IPS-11a (cell line): ENCODE data around the gene KCNA2.

Experiments used
- H3K4me3 ChIP-seq: one replicate; pipeline ENCODE4 v1.5.1; 2013; ENCODE audit warnings: low read depth, low read length, control low read depth

Gene KCNA2

DNA sequence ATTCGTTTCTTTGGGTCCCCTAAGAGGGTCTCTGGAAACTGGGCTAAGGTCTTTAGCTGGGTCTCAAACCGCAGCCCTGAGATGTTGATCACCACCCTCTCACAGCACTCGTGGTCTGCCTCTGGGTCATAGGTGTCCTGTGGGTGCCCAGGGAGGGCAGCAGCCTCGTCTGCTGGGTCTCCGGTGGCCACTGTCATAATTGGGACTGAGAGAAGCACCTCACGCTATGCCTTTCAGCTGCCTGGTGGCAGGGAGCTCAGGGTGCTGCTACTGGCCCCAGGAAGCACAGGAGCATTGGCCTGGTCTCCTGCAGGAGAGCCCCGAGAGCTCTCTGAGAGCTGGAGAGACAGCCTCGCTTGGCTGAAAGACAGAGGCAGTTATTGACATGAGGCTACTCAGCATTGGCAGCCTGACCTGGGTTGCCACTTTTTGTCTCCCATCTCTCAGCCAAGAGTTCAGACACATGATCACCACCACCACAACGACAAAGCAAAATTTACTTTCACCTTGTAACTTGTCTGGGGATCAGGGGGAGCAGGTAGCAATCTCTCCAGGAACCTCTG is 1.5 kb downstream of the KCNA2 start:
- H3K4me3 ChIP-seq = no peak overlapping the region

DNA sequence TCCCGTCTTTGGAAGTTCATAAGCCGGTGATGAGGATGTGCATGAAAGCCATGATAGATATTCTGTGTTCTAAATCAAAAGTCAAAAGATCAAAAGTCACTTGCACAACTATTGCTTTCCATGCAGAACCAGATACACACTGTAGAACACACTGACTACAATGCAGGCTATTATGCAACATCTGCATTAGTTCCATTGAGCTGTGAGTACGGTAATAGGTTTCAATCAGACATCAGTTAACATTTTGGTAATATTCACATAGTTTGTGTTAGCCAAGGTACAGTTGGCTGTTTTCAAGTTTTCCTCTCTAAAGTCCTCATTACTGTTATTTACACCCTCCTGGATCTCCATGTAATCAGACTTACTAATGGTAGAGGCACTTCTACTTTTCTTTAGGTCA is 3.1 kb downstream of the KCNA2 start:
- no peak overlapping the region for H3K4me3 ChIP-seq

DNA sequence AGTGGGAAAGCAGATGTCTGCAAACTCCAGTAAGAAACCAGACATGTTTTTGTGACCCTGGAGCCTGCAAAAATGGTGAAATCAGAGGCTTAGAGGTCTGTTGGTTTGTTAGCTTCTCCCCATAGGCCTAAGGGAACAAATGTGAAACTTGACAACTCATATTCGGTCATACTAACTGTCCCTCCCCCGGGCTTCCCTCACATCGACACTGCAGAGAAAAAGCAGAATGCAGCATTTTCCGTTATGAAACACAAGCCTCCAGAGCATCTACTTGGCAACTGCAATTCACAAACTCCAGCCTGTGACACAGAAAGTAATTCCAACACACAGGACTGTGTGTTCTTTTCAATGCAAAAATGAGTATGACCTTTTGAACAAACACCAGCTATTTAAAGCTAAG is 3.7 kb downstream of the KCNA2 start:
- no peak overlapping the region for H3K4me3 ChIP-seq

DNA sequence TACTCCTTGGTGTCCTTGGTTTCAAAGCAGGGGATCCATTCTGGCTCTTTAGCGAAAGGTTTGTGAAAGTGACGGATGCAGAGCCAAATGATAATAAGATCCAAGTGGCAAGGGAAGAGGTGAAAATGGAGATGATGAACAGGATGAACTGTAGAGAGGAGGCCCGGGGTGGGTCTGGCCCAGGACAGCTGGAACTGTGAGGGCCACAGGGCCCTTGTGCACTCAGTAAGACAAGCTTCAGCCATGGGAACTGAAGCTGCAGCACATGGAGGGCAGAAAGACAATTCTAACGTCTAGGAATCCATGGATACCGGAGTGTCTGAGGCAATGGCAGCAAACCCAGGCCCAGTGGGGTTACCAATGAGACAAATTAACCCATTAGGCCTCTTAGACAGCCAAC is 4.8 kb downstream of the KCNA2 start:
- H3K4me3 ChIP-seq = no peak overlapping the region

DNA sequence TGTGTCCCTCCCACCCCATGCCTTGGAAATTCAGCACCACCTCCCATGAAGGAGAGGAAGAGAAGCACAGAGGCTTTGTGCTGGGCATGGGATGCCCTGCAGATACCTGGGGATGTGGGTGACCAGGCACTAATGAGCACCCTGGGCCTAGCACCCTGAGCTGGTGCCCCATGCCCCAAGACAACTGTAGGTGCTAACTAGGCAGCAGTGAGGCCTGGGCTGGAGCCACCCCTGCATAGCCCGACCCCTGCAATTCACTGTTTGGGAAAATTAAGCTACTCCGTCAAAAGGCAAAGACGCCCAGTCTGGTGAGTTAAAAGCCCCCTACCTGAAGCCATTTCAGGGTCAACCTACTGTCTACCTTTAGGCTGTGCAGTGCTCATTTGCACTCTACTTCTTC is 5.4 kb downstream of the KCNA2 start:
- H3K4me3 ChIP-seq = no peak overlapping the region

DNA sequence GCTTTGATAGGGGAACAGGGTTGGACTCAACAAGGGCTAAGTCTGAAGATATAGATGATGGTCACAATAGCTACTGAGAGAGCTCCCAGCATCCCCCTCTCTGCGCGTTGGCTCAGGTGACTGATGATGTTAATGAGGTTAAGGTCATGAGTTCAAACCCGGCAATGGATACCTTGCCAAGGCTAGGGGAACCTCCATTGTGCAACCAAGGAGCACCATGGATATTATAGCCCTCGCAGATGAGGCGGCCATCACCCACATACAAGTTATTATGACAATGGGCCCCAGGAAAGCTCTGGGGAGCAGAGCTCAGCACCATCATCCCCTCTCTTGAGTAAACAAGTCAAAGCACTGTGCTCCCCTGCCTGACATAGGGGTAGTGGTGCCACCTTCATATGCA is 8.2 kb downstream of the KCNA2 start:
- H3K4me3 ChIP-seq = no peak overlapping the region

DNA sequence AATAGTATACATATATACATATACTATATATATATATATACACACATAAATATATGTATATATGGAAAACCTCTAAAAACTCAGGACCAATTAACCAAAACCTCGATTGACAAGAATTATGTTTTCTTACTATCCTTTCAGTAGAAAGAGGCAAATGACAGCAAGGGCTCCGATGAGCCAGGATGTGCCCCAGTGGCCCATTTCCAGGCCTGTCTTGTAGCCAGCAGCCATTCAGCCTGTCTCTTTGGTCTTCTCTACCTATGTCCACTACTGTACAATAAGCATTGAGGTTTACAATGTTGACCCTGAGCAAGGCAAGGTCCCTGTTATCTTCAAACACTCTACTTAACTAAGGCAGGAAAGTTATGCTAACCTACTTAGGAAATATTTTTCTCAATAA is 9.8 kb downstream of the KCNA2 start:
- H3K4me3 ChIP-seq = no peak overlapping the region

DNA sequence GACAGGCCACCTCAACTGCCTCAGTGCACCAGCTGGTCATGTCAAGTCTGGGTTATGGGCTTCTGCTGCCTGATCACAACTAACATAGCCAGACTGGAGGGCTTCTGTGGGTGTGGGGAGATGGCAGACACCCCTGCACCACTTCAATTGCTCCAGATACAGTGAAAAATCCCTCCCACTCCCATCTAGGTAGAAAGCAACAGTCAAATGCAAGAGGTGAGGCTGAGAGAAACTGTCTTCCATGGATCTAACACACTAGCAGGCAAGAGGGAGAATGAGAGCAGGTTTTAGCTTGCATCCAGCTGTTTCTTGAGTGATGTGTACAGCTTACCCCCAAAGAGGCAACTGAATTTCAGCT is 10.8 kb downstream of the KCNA2 start:
- no peak overlapping the region for H3K4me3 ChIP-seq

DNA sequence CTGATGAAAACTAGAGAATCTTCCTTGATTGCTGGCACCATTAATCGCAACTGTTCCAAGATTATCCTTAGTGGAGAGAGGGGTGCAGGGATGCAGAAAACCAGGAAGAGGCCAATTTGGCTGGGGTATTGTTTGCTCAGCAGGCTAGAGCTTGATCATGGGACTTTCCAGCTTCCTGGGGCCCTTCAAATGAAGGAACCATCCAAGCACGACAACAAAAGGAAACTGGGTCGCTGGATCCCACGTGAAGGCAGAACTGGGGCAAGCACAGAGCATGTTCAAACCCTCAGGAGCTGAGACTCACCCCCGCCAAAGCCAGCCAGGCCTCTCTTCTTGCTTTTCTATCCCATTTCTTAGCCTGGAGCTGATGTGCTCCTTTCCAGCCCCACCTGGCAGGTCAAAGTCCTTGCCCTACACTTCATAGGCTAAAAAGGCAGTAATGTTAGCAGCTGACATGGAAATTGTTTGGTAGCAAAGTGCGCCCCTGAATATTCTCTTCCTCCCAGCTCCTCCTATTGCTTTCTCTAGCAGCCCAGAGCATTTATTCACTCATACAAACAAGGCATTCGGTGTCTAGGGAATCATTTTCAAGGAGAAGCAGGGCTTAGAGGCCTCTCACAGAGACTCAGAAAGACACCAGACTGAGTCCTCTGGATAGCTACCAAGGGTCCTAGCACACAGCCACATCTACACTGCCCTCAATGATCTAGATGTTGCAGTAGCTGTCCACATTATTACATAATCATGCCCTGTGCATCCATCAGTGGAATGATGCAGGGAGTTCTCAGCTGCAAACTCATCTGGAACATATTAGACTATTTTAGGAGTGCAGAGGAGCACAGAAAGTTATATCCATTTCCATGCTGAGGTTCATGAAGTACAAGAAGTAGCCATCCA is 11.5 kb downstream of the KCNA2 start:
- H3K4me3 ChIP-seq = no peak overlapping the region

DNA sequence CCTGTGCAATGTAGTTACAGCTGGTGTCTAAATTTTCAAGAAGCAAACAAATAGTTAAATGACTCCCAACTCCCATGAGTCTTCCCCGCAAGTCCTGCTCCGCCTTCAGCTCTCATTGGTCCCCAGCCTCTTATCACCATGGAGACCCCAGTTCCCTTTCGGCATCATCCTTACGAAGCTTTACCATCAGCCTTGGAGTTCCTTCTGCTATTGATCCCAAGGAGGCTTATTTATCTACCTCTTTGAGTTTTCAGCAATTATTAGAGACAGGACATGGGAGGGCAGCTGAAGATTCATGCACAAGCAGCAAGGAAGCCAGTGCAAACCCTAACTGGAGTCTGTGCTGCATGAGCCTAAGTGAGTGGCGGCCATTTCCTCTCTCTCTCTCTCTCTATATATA is 12.3 kb downstream of the KCNA2 start:
- H3K4me3 ChIP-seq = no peak overlapping the region

DNA sequence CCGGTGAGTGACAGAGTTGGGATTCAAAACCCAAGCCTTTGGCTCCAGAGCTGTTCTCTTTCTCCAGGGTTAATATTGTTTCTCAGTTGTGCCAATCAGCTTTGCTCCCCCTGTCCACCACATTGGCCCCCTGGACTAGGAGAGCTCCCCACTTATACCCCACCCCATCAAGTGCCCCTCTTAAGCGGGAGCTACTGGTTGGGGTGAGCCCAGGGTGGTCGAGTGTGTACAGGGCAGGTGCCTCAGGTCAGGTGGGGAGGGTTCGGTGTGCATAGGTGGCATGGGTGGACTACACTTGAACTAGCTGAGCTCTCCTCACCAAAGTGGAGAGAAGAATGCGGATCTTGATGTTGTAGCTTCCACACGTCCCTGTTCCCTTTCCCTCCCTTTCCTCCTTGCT is 14.2 kb downstream of the KCNA2 start:
- no peak overlapping the region for H3K4me3 ChIP-seq

DNA sequence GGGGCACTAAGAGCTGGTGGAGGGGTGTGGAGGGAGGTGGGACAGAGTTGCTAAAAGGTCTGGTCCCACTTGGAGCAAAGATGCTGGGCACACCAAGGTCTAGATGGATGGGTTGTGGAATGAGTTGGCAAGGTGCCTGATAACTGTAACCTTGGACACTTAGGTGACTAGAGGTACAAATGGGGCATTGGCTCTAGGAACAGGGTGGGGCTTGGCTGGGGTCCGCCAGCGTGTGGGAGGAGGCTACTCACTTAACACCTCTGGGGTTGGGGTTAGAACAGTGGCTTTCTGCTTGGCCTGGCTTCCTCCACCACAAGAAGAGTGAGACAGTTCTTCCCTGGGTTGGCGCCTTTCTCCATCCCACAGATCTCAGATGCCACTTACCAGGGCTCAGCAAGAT is 17.2 kb downstream of the KCNA2 start:
- no peak overlapping the region for H3K4me3 ChIP-seq

DNA sequence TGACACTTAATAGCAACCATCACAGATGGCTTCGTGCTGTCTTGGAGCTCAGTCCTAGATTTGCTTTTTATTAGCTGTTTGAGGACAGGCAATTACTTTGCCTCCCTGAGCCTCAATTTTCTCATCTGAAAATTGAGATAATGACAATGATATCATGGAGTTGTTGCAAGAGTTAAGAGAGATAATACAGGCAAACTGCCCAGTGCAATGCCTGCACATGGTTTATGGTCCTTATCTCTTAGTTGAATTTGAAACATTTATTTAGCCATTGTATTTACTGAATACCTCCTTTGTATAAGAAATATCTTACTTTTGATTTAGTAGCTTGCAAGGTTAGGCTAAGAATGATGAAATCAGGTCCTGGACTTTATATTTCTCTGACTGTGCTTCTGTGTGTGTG is 17.7 kb downstream of the KCNA2 start:
- no peak overlapping the region for H3K4me3 ChIP-seq

DNA sequence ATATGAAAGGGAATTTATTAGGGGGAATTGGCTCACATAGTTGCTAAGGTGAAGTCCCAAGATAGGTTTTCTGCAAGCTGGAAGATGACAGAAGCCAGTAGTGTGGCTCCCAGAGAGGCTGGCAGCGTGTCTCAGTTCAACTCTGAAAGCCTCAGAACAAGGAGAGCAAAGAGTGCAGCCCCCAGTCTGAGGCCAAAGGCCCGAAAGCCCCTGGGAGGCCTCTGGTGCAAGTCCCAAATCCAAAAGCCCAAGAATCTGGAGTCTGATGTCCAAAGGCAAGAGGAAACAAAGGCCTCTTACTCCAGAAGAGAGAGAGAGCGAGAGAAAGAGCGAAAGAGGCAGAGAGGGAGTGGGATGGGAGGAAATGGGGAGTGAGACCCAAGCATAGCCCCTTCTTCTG is 18.3 kb downstream of the KCNA2 start:
- H3K4me3 ChIP-seq = no peak overlapping the region

DNA sequence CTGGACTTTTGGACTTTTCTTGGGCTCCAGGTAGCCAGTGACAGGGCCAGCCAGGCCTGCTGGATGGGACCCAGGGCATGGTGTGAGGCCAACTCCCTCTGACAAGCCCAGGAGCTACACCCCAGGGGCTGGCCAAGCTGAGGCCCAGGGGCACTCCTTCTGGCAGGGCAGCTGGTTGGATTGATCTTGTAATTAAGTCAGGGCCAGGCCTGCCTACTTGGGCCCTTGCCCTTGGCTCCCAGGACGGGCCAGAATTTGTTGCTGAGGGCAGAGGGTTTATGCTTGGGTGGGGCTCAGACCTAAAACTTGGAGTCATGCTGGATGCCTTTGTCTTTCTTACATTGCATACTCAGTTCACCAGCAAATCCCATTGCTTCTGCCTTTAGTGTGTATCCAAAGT is 20.7 kb downstream of the KCNA2 start:
- H3K4me3 ChIP-seq = no peak overlapping the region

DNA sequence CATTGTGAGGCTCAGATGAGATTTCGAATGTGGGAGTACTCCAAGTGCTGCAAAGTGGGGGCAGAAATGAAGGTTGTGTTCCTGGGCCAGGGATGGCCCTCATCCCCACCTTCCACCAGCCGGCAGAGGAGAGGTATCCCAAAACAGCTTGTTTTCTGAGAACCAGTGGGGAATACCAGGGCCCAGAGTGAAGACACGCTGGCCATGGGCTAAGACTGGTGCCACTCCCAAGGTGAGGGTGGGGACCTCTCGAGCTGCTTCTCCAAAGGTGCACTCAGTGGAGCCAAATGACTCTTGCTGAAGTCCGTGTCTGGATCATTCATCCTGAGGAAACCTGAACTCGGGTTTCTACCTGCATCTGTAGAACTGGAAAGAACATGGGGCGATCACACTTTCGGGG is 22.1 kb downstream of the KCNA2 start:
- no peak overlapping the region for H3K4me3 ChIP-seq

DNA sequence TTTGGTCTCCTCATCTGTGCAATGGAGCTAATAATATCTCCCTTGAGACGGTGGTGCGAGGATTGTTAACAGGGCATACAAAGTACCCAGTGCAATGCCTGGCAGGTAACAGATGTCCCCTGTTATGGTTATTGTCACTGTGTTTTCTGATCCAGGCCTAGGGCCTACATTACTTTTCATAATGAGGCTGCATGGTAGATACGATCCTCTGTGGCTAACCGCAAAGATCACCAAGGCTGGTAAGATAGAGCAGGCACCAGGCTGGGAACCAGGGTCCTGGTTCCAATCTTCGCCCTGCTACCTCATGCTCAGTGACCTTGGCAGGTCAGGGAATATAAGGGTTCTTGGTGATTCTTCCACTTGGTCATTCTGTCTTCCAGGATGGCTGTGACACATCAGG is 22.7 kb downstream of the KCNA2 start:
- no peak overlapping the region for H3K4me3 ChIP-seq

DNA sequence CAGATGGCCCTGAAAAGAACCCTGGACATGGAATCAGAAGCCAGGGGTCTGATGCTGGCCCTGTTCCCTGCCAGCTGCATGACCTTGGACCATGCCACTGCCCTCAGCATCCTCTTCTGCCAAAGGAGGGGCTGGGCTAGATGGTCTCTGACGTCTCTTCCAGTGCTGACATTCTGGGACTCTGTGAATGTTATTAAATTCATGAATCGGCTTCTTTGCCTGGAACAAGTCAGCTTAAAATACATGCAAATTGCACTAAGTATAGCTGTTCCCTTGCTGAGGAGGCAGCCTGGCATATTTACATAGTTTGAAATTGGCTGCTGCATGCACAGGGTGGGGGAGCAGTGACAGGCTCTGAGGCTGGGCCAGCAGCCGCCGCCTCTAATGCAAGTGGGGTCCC is 23.8 kb downstream of the KCNA2 start:
- H3K4me3 ChIP-seq = no peak overlapping the region

DNA sequence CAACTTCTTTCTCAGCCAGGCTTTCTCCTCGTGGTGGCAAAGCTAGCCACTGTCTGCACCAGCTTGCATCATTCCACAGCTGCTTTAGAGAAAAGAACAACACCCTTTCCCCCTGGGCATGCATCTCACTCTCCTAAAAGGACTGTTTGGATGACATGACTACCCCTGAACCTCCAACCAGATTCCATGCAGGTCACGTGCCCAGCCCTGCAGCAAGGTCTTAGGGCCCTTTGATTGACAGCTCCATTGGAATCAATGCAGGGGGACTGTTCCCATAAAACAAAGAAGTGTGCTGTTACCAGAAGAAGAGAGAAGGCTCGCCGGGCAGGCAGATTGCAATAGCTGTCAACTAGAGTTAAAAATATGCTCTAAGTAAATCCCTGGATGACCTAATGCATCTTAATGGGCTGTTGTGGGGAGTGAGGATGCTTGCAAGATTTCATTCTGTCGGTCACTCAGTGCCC is 24.4 kb downstream of the KCNA2 start:
- H3K4me3 ChIP-seq = no peak overlapping the region

DNA sequence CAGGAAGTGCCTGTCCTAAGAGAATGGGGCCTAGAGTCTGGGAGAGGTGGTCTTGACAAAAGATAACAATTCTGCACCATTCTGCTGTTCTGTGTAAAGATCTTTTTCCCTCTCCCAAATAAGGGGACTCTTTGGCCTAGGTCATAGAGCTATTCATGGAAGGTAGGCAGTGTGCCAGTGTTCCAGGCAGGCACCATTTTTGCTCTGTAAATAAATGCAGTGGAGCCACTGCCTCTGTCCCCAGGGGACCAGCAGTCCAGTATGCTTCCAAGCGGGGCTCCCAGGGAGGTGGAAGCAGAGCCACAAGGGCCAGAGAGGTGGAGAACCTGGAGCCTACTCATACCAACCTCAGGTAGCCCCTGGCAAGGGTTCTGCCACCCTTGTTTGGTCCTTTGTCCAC is 25.9 kb downstream of the KCNA2 start:
- H3K4me3 ChIP-seq = no peak overlapping the region

DNA sequence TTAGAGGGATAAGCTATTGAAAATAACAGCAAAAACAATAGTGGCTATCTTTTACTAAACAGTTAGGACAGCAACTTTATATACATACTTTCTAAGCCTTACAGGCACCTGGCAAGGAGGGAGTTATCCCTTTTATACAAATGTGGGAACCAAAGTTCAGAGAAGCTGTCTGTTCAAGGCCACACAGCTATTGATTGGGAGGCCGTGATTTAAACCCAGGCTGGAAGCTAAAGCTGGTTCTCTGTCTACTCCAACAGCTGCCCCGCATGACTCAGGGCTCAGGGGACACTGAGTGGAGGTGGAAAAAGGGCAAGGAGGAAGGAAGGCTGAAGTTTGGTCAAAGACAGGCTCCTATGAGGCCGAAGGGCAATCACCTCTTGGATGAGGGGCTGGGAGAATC is 26.7 kb downstream of the KCNA2 start:
- H3K4me3 ChIP-seq = no peak overlapping the region

DNA sequence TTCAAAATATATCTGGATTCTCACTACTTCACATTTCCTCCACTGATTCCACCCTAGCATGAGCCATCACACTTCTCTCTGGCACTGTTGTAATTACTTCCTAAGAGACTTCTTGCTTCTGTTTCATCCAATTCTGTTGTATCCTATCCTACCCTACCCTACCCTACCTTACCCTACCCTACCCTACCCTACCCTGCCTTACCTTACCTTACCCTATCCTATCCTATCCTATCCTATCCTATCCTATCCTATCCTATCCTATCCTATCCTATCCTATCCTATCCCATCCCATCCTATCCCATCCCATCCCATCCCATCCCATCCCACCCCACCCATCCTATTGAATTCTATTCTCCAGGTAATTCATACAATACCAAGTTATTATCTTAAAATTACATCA is 29.7 kb downstream of the KCNA2 start:
- no peak overlapping the region for H3K4me3 ChIP-seq

DNA sequence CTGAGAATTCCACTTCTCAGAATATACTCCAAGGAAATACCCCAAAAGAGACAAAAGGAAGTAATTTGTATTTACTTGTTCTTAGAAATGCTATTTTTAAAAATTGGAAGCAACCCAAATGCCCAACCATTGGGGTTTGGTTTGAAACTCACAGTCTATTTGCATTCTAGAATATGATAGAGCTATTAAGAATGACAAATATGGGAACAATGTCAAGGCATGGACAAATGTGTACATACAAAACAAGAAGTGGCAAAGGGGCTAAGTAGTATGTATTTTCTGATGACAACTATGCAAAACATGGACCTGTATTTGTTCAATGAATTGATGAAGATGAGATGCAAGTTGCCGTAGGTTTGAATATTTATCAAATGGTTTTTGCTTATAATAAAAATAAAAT is 32.8 kb downstream of the KCNA2 start:
- H3K4me3 ChIP-seq = no peak overlapping the region
